Heart left ventricle (tissue), 13 donors: Measurements from ENCODE around the gene TNS3.

ENCODE experiments used
- POLR2A ChIP-seq, 2 donors: fragments of 450-650 bp; IDR thresholded peaks; one replicate each; pipeline ENCODE4 v1.6.1; 2017; ENCODE audit warnings: antibody characterized with exemption in 2 of 2, mild to moderate bottlenecking in 2 of 2, moderate library complexity in 2 of 2
- TF ChIP-seq, protein P1 (sequence below), 12 donors: fragments of 200-600 bp; sonication (generic) in 4 of 12; IDR thresholded peaks; one replicate each; pipeline versions ENCODE4 v1.5.0 to v1.8.0; 2018 to 2022; ENCODE audit warnings: antibody characterized with exemption in 12 of 12, mild to moderate bottlenecking in 5 of 12
- donor health status: ischemic (EF 13 %, LVEDD 7.1; RV severe dilation, severe dysfunction).
- donor health status: DM: no; HTN: yes; CAD: no.
- donor health status: DM: no; HTN: no; CAD: no.
- donor health status: ischemic (EF 25% LVEDD 6.9; RV normal size, moderate dysfunction).
- donor health status: ischemic (EF 25% LVEDD 5.7; RV mildly dilated, moderate dysfunction).
- donor health status: ischemic (EF 35%, LVEDD 5.7; RV mildly dilated, moderate dysfunction).
- donor health status: nonischemic (EF 11% LVEDD 7.7; RV severe dilation, severe dysfunction).
- donor health status: DM: yes; HTN: yes; CAD: no.
- donor health status: PGD.
- donor health status: ischemic (EF 29% LVEDD 5.4; RV normal size, mild dysfunction).
- donor health status: nonischemic (EF 23%, LVEDD 6.1; RV moderate dilation, normal function).

DNA sequence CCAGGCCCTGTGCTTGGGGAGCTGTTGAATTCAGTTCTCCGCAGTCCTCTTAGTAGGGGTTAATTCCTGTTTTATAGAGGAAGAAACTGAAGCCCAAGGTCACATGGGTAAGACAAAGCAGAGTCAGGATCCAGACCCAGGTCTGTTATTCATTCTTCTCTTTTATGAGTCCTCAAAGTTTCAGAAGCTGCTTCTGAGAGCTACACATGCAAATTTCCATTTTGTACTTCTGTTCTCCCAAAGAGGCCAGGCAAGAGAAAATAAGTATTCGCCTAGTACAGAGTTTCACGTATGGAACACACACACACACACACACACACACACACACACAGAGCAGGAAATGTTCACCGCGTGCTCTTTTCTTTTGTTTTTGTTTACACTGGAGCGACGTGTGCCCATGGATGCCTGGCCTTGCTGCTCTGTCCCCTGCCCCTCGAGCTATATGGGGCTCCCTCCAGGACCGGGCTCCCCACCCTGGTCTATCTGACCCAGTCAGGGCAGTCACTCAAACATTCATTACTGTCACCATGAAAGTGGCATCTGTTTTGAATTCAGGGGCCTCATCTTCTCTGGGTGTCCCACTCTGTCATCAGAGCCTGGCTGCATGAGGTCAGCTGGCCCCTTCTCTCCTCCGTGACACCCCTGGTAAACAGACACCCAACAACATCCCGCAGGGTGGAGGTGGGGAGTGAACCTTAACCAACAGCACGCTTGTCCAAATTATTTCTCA is 84.4 kb downstream of the TNS3 start:
- TF ChIP-seq, protein P1, sequence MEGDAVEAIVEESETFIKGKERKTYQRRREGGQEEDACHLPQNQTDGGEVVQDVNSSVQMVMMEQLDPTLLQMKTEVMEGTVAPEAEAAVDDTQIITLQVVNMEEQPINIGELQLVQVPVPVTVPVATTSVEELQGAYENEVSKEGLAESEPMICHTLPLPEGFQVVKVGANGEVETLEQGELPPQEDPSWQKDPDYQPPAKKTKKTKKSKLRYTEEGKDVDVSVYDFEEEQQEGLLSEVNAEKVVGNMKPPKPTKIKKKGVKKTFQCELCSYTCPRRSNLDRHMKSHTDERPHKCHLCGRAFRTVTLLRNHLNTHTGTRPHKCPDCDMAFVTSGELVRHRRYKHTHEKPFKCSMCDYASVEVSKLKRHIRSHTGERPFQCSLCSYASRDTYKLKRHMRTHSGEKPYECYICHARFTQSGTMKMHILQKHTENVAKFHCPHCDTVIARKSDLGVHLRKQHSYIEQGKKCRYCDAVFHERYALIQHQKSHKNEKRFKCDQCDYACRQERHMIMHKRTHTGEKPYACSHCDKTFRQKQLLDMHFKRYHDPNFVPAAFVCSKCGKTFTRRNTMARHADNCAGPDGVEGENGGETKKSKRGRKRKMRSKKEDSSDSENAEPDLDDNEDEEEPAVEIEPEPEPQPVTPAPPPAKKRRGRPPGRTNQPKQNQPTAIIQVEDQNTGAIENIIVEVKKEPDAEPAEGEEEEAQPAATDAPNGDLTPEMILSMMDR (IDR thresholded peaks at IDR 0.05), result no peak
- TF ChIP-seq POLR2A (IDR thresholded peaks at IDR 0.05), result no peak
